ENCODE data around the gene MUC20. TPM values are rescaled to one million over a fixed set of nuclear protein-coding genes. Genes with fewer than 3 reads are reported as not detected.

The MUC20 gene
- polyA plus RNA-seq, 1 donor (not counting 4 experiments of a cell fraction or from before 2014, with no cell fraction given), result 0.21 TPM

GRCh38 chr3:195700319-195700718 is 20.5 kb upstream of the MUC20 start:
- Histone ChIP-seq H3K36me3 (ENCODE audit: control insufficient read depth in 2 of 2, extremely low read depth in 1 of 2, insufficient read depth in 2 of 2, low read length in 2 of 2) (peaks cover 0 to 6% of the 10 kb centered on the region in 2 experiments), H4K20me1 (ENCODE audit: control insufficient read depth, extremely low read depth, insufficient read depth, low read length) (no peaks in the 10 kb centered on the region), H3K9ac (ENCODE audit: control insufficient read depth, extremely low read depth, insufficient read depth, low read length) (no peak overlapping the region), H3K4me2 (ENCODE audit: control insufficient read depth, extremely low read depth, insufficient read depth, low read depth, low read length) (no peak overlapping the region), H3K27ac (ENCODE audit: control insufficient read depth, insufficient read depth, low read length) (no peak overlapping the region), H3K4me3 (ENCODE audit: control insufficient read depth in 2 of 3, extremely low read depth in 1 of 3, insufficient read depth in 2 of 3, low read depth in 1 of 3, low read length in 3 of 3) (no peak overlapping the region), H3K79me2 (ENCODE audit: control insufficient read depth, insufficient read depth, low read length) (no peaks in the 10 kb centered on the region), H3K4me1 (ENCODE audit: control insufficient read depth, extremely low read depth, insufficient read depth, low read length) (peaks cover 14% of the 10 kb centered on the region), H3K9me1 (ENCODE audit: control insufficient read depth, extremely low read depth, insufficient read depth, low read length) (no peaks in the 10 kb centered on the region), H2AFZ (ENCODE audit: control insufficient read depth, low read length) (no peak overlapping the region), H3K9me3 (ENCODE audit: control insufficient read depth, low read depth, low read length) (no peaks in the 10 kb centered on the region), H3K27me3 (ENCODE audit: control insufficient read depth, extremely low read depth, insufficient read depth, low read length) (peaks cover 1% of the 10 kb centered on the region)
- no peak for DNase-seq (ENCODE audit: low read depth, low spot score)
- TF ChIP-seq EZH2 (IDR thresholded peaks at IDR 0.05; ENCODE audit: low read length) (no peak), CTCF (optimal IDR thresholded peaks at IDR 0.05 in 1 of 3, IDR thresholded peaks at IDR 0.05 in 1 of 3, conservative IDR thresholded peaks at IDR 0.05 in 1 of 3; ENCODE audit: extremely low read depth in 1 of 3, insufficient read depth in 2 of 3, low read length in 3 of 3) (no peak)
- no peak for FAIRE-seq
- dilution Hi-C loops (cut with MboI; ENCODE audit: extremely low pct_ligation_motif_present, low sequenced_read_pairs), result no loop called here

GRCh38 chr3:195701042-195701915 is 19.5 kb upstream of the MUC20 start:
- Histone ChIP-seq H3K9me1 (ENCODE audit: control insufficient read depth, extremely low read depth, insufficient read depth, low read length) (no peaks in the 10 kb centered on the region), H4K20me1 (ENCODE audit: control insufficient read depth, extremely low read depth, insufficient read depth, low read length) (no peaks in the 10 kb centered on the region), H3K27ac (ENCODE audit: control insufficient read depth, insufficient read depth, low read length) (no peak overlapping the region), H2AFZ (ENCODE audit: control insufficient read depth, low read length) (no peak overlapping the region), H3K9ac (ENCODE audit: control insufficient read depth, extremely low read depth, insufficient read depth, low read length) (no peak overlapping the region), H3K79me2 (ENCODE audit: control insufficient read depth, insufficient read depth, low read length) (no peaks in the 10 kb centered on the region), H3K4me3 (ENCODE audit: control insufficient read depth in 2 of 3, extremely low read depth in 1 of 3, insufficient read depth in 2 of 3, low read depth in 1 of 3, low read length in 3 of 3) (no peak overlapping the region), H3K4me1 (ENCODE audit: control insufficient read depth, extremely low read depth, insufficient read depth, low read length) (peaks cover 14% of the 10 kb centered on the region), H3K4me2 (ENCODE audit: control insufficient read depth, extremely low read depth, insufficient read depth, low read depth, low read length) (no peak overlapping the region), H3K9me3 (ENCODE audit: control insufficient read depth, low read depth, low read length) (no peaks in the 10 kb centered on the region), H3K36me3 (ENCODE audit: control insufficient read depth in 2 of 2, extremely low read depth in 1 of 2, insufficient read depth in 2 of 2, low read length in 2 of 2) (peaks cover 0 to 6% of the 10 kb centered on the region in 2 experiments), H3K27me3 (ENCODE audit: control insufficient read depth, extremely low read depth, insufficient read depth, low read length) (peaks cover 6% of the 10 kb centered on the region)
- dilution Hi-C loops (cut with MboI; ENCODE audit: extremely low pct_ligation_motif_present, low sequenced_read_pairs), result no loop called here
- FAIRE-seq (no peak), DNase-seq (ENCODE audit: low read depth, low spot score) (no peak)
- TF ChIP-seq CTCF (optimal IDR thresholded peaks at IDR 0.05 in 1 of 3, IDR thresholded peaks at IDR 0.05 in 1 of 3, conservative IDR thresholded peaks at IDR 0.05 in 1 of 3; ENCODE audit: extremely low read depth in 1 of 3, insufficient read depth in 2 of 3, low read length in 3 of 3) (no peak), EZH2 (IDR thresholded peaks at IDR 0.05; ENCODE audit: low read length) (no peak)

Measured in keratinocyte (primary cell).